Measurements from ENCODE around the gene GPA33.

GRCh38 chr1:167016100-167016750 lies 74.0 kb downstream of the GPA33 start:
- TF ChIP-seq CTCF (conservative IDR thresholded peaks at IDR 0.05 in 1 of 2, IDR thresholded peaks at IDR 0.05 in 1 of 2; ENCODE audit: low read depth in 1 of 2, low read length in 2 of 2) (no peak), EZH2 (IDR thresholded peaks at IDR 0.05; ENCODE audit: low read length, missing control alignments) (no peak)
